Upper lobe of left lung (tissue), 4 donors: Measurements from ENCODE around the gene ZC3H7B.

Experiments
- POLR2A ChIP-seq, 4 donors: fragments of 450-650 bp; IDR thresholded peaks; one replicate each; pipeline ENCODE4 v1.5.1; 2016 to 2017; ENCODE audit warnings: antibody characterized with exemption in 4 of 4, mild to moderate bottlenecking in 2 of 4
- POLR2AphosphoS5 ChIP-seq, 2 donors: sonication (generic); formaldehyde crosslinking; IDR thresholded peaks; one replicate each; pipeline ENCODE4 v1.5.1; 2017; ENCODE audit warnings: antibody characterized with exemption in 2 of 2
- TF ChIP-seq, protein P1 (sequence below), 6 experiments: fragments of 450-650 bp in 4 of 6; fragments of 200-600 bp in 2 of 6; sonication (generic) in 2 of 6; IDR thresholded peaks; one replicate each; pipeline ENCODE4 v1.5.1; 2016 to 2019; ENCODE audit warnings: antibody characterized with exemption in 6 of 6

DNA sequence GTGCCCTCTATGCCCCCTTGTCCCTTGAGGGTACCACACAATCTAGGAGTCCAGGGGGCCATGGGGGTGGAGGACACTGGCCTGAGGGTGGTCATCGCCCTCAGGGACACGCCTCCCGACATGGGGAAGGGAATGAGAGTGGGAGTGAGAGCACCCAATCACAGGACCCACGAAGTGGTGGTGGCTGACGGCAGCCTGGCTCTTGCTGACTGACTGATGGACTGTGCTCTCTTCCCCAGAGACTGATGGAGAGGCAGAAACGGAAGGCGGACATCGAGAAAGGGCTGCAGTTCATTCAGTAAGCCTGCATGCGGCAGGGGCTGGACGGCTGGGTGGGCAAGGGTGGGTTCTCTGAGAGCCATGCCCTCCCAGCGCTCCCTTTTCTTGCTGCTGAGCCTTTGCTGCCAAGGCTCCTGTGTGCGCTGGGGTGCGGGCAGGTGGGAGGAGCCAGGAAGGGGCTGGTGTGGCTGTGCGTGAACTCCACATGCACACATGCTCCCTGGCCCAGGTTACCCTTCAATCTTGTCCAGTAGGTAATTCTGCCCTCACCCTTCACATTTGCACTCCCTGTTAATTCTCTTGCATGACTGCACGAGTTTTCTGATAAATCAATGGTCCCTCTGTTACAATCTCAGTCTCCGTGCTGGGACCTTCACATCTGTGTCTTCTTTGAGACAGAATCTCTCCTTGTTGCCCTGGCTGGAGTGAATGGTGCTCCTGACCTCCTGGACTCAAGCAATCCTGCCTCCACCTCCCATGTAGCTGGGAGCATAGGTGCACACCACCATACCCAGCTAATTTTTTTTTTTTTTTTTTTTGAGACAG, 19.3 kb downstream of the ZC3H7B start:
- TF ChIP-seq, protein P1, sequence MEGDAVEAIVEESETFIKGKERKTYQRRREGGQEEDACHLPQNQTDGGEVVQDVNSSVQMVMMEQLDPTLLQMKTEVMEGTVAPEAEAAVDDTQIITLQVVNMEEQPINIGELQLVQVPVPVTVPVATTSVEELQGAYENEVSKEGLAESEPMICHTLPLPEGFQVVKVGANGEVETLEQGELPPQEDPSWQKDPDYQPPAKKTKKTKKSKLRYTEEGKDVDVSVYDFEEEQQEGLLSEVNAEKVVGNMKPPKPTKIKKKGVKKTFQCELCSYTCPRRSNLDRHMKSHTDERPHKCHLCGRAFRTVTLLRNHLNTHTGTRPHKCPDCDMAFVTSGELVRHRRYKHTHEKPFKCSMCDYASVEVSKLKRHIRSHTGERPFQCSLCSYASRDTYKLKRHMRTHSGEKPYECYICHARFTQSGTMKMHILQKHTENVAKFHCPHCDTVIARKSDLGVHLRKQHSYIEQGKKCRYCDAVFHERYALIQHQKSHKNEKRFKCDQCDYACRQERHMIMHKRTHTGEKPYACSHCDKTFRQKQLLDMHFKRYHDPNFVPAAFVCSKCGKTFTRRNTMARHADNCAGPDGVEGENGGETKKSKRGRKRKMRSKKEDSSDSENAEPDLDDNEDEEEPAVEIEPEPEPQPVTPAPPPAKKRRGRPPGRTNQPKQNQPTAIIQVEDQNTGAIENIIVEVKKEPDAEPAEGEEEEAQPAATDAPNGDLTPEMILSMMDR (IDR thresholded peaks at IDR 0.05) = no peak
- TF ChIP-seq POLR2A (IDR thresholded peaks at IDR 0.05) = no peak
- TF ChIP-seq POLR2AphosphoS5 (IDR thresholded peaks at IDR 0.05) = no peak
